GM19324 (cell line): ENCODE measurements around the gene BTNL2.
"Not testable (repeated sequence)": the region's sequence is repeated elsewhere in the genome, so short reads cannot be mapped to it uniquely, and the experiment has no call there.

ENCODE experiments used
- ATAC-seq: cut with Tn5 transposase; IDR thresholded peaks from one replicate; pipeline ENCODE4 v1.9.1; 2021; ENCODE audit warnings: mild to moderate bottlenecking, moderate library complexity; ENCODE audit not compliant: unreplicated experiment, low FRiP score

Gene BTNL2

DNA sequence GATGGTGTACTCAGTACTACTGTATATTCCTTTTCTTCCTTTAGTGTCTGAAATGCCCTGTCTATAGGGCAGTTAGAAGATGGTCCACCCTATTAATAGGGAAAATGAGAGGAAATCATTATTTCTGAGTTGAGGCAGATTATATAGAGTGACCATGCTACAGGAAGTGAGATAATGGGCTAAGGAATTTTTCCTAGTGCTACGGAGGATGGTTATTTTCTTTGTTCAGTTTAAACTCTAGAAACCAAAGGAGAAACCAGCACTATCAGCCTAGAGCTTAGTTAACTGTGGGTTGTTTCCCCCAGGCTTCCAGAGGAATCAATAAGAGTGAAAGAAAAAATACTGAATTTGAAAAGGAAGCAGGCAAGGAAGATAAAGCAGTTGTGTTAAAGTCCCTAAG lies 35.8 kb downstream of the BTNL2 start:
- ATAC-seq = no peak

DNA sequence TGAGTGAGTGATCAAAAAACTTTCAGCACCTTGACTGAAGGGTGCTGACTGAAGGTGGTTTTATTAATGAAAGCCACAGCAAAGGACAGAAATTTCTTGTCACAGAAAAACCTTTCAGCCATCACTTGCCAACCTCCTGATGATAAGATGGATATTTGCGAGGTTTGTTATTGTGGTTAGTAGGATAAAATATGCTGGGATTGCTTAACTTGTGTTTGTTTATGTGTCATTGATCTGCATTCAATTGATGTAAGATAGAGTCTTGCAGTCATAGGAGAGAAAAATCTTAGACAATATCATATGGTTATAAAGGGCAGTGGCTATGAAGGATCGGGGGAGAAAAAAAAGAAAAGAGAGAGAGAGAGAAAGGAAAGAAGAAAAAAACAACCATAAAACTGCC lies 36.5 kb downstream of the BTNL2 start:
- no peak for ATAC-seq

DNA sequence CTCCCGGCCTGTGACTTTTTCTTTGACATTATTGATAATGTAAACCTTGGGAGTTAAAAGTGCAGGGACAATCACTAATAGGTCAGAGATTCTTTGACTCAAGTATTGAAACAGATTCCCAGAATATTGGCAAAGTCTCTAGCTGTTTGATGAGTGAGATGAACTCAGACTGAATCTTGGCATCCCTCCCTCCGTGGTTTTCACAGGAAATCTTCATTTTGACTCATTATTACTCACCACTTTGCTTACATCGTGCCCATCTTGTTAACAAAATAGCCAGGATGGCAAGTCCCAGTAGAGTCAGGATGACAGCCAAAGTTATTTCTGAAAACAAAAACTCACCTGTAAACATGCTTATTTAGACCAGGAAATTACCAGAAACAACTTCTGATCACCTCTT lies 37.3 kb downstream of the BTNL2 start:
- ATAC-seq = no peak

DNA sequence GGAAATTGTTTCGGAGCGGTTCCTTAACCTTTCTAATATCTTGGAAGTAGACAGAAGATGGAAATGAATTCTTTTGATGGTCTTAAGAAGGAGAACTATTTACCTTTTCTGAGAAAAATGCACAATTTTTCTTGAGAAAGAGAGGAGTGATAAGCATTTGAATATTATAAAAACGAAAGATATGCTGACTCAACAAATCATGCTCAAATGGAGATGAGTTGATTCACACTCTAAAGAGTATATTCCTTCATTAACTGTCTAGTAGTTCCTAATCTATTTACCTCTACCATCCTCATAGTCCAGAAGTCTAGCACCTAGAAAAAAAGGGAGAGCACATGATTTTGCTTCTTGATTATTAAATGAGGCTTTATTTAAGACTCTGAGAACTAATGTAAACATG lies 39.3 kb downstream of the BTNL2 start:
- ATAC-seq = no peak

DNA sequence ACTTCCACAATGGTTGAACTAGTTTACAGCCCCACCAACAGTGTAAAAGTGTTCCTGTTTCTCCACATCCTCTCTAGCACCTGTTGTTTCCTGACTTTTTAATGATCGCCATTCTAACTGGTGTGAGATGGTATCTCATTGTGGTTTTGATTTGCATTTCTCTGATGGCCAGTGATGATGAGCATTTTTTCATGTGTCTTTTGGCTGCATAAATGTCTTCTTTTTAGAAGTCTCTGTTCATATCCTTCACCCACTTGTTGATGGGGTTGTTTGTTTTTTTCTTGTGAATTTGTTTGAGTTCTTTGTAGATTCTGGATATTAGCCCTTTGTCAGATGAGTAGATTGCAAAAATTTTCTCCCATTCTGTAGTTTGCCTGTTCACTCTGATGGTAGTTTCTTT lies 47.8 kb downstream of the BTNL2 start:
- ATAC-seq = not testable (repeated sequence)

DNA sequence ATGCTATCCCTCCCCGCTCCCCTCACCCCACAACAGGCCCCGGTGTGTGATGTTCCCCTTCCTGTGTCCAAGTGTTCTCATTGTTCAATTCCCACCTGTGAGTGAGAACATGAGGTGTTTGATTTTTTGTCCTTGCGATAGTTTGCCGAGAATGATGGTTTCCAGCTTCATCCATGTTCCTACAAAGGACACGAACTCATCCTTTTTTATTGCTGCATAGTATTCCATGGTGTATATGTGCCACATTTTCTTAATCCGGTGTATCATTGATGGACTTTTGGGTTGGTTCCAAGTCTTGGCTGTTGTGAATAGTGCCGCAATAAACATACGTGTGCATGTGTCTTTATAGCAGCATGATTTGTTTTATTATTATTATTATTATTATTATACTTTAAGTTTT lies 48.4 kb downstream of the BTNL2 start:
- not testable (repeated sequence) for ATAC-seq

DNA sequence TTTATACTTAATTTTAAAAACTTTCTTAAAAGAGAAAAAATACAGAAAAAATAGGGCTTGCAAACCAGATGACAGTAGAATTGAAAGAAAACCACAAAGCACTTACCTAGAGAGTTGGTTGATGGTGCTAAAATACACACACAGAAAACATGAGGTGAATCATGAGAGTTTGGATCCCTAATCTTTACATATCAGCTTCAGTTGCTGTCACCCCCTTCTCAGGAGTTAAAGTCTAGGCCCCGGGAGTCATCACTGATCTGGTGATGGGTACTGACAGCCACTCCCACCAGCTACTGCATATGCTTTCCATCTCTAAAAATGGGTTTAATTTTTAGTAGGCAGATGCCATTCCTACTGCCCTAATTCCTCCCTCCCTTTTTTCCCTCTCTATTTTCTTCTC lies 52.0 kb downstream of the BTNL2 start:
- no peak for ATAC-seq

DNA sequence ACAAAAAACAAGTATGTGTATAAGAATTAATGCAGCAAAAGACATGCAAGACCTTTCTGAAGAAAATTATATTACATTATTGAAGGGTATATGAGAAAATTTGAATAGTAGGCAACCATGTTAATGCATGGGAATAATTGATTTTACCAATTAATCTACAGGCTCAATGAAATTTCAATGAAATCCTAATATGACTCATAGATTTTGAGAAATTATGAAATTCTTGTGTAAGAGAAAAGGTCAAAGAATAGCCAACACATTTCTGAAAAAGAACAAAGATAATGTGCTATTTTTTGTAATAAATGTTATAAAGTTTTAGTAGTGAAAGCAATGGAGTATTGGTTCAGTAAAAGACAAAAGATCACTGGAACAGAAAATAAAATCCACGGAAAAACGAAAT lies 53.6 kb downstream of the BTNL2 start:
- ATAC-seq = no peak
